Right atrium auricular region (tissue), 2 donors: Measurements from ENCODE around the gene NCAPG2. TPM values are rescaled to one million over a fixed set of nuclear protein-coding genes. Genes with fewer than 3 reads are reported as not detected.

ENCODE experiments used
- DNase-seq: peaks from one replicate; pipeline ENCODE4 v3.0.0-alpha.2; 2019; ENCODE audit warnings: low spot score
- H3K27ac ChIP-seq, 2 donors: fragments of 200-600 bp; sonication (generic); 1 replicate in 1 of 2; 2 replicates in 1 of 2; pipeline ENCODE4 v1.5.1; 2016 to 2019
- H3K27me3 ChIP-seq, 2 donors: fragments of 200-600 bp; sonication (generic); one replicate each; pipeline versions ENCODE4 v1.5.1 to v1.6.0; 2017 to 2019
- H3K36me3 ChIP-seq: fragments of 200-600 bp; sonication (generic); one replicate; pipeline ENCODE4 v1.5.1; 2016
- H3K4me1 ChIP-seq, 2 donors: fragments of 200-600 bp; sonication (generic); one replicate each; pipeline versions ENCODE4 v1.5.1 to v1.6.0; 2017 to 2019
- H3K4me3 ChIP-seq, 2 donors: fragments of 200-600 bp; sonication (generic); 1 replicate in 1 of 2; 2 replicates in 1 of 2; pipeline ENCODE4 v1.5.1; 2017 to 2019; ENCODE audit warnings: mild to moderate bottlenecking in 1 of 2, moderate library complexity in 1 of 2
- H3K9me3 ChIP-seq, 2 donors: fragments of 200-600 bp; sonication (generic); one replicate each; pipeline ENCODE4 v1.5.1; 2019
- CTCF ChIP-seq, 2 donors: fragments of 200-600 bp; sonication (generic); IDR thresholded peaks; one replicate each; pipeline ENCODE4 v1.5.1; 2019; ENCODE audit warnings: antibody characterized with exemption in 2 of 2
- total RNA-seq, 2 donors: library from RNA; depleted of rRNA; stranded (reverse); fragments of >200 nt; gene quantifications; one replicate each; pipeline ENCODE4 v1.1.0, GENCODE V29; 2016

Gene NCAPG2
- total RNA-seq, 2 donors from 2014 or later: 2.8 to 3.1 TPM

DNA sequence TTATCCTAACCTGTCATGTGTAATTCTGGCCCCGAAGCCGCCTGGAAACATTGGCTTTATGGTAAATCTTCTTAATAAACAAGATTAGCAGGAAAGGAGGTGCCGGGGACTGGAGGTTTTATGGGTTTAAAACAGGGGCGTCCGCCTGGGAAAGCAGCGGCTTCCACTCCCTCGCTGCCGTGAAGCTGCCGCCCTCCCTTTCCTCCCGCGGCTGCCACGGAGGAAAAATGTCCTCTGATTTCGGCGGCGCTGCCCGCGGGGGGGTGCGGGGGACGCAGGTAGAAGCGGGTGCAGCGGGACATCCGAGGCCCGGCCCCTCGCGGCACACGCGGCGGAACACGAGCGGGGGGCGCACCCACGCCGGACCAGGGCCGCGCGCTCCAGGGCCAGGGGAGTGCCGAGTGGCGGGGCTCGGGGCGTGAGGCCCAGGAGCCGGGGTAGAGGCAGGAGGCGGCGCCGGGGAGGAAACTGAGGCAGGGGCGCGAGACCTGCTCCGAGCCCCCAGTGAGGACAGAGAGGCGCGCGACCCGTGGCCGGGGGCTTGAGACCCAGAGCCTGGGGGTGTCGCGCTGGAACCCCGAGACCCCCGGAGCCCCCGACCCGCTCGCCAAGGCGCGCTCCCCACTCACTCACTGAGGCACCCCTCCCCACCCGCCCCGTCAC lies 118.0 kb downstream of the NCAPG2 start:
- TF ChIP-seq CTCF (IDR thresholded peaks at IDR 0.05): no peak

DNA sequence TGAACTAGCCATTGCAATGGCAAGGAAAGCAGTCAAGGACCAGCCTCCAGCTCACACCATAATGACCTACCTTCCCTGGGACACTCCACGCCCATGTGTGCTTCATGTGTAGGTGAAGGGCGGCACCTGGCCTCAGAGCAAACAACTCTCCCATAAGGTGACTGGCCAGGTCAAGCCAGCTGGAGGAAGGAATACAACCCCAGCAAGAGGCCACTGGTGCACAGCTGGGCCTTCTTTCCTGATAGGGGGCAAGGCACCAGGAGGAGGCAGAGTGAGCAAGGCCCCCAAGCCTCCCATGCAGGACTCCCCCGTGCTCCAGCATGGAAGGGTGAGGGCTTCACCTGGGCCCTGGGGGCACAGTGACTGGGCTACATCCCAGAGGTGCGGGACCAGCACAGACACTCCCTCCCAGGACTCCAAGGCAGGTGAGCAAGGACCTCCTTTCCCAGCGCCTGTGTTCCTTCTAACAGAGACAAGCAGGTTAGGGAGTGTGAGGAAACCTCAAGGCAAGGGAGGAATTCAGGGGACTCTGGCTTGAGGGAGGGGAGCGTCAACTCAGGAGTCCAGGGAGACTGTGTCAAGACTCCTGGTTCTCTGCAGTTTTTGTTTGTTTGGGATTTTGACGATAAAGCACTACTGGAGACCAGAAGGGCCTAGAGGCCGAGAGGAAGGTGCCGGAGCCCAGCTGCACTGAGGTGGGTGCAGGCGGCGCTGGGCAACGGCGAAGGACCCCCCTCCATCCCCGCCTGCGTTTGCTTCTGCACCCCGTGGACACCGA lies 118.7 kb downstream of the NCAPG2 start:
- H3K9me3 ChIP-seq: no peaks in the 10 kb centered on the region
- no peak overlapping the region for H3K27ac ChIP-seq
- peaks cover 0 to 11% of the 10 kb centered on the region in 2 donors for H3K27me3 ChIP-seq
- no peak for TF ChIP-seq CTCF (IDR thresholded peaks at IDR 0.05)
- no peak for DNase-seq
- H3K4me3 ChIP-seq: peak overlapping the region in 1 of 2 donors; percentile 51
- H3K4me1 ChIP-seq: peaks cover 0 to 25% of the 10 kb centered on the region in 2 donors
- H3K36me3 ChIP-seq: no peaks in the 10 kb centered on the region

More for the DNA sequence above, 118.0 kb downstream of the NCAPG2 start:
- Histone ChIP-seq H3K36me3 (no peaks in the 10 kb centered on the region), H3K4me3 (peak overlapping the region; percentile 12 to 51), H3K27me3 (peaks cover 0 to 11% of the 10 kb centered on the region in 2 donors), H3K9me3 (no peaks in the 10 kb centered on the region), H3K27ac (no peak overlapping the region), H3K4me1 (peaks cover 0 to 25% of the 10 kb centered on the region in 2 donors)
- DNase-seq: no peak

GRCh38 chr7:158584407-158584806 lies 120.2 kb downstream of the NCAPG2 start:
- Histone ChIP-seq H3K27me3 (peaks cover 0 to 11% of the 10 kb centered on the region in 2 donors), H3K36me3 (no peaks in the 10 kb centered on the region), H3K4me1 (peaks cover 0 to 25% of the 10 kb centered on the region in 2 donors), H3K9me3 (peaks cover 6 to 12% of the 10 kb centered on the region in 2 donors), H3K27ac (no peak overlapping the region), H3K4me3 (no peak overlapping the region)
- no peak for DNase-seq
- TF ChIP-seq CTCF (IDR thresholded peaks at IDR 0.05): no peak

DNA sequence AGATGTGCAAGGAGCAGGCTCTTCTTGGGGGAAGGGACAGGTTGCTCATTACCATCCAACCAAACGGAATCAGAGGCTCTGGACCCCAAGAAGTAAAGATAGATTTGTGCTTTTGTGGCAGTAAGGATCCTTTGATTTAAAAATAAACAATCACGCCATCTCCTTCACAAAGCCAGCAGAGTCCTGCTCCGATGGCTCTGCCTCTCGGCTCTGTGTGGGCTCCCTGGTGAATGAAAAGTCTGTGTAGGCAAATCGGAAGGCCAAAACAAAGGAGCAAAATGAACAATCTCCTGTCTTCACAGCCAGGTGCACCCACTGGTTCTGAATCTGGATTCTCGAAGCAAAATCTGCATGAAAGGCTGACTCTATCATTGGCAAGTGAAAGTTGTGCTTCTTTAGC lies 120.8 kb downstream of the NCAPG2 start:
- H3K9me3 ChIP-seq: peaks cover 7 to 18% of the 10 kb centered on the region in 2 donors
- H3K4me3 ChIP-seq: no peak overlapping the region
- no peak for DNase-seq
- no peak overlapping the region for H3K27ac ChIP-seq
- no peak for TF ChIP-seq CTCF (IDR thresholded peaks at IDR 0.05)
- peaks cover 0 to 25% of the 10 kb centered on the region in 2 donors for H3K4me1 ChIP-seq
- peaks cover 0 to 11% of the 10 kb centered on the region in 2 donors for H3K27me3 ChIP-seq
- no peaks in the 10 kb centered on the region for H3K36me3 ChIP-seq

- peaks cover 7 to 21% of the 10 kb centered on the region in 2 donors for H3K9me3 ChIP-seq
- DNase-seq: no peak
- H3K27me3 ChIP-seq: peaks cover 0 to 11% of the 10 kb centered on the region in 2 donors
- H3K27ac ChIP-seq: no peak overlapping the region
- no peak for TF ChIP-seq CTCF (IDR thresholded peaks at IDR 0.05)
- H3K4me3 ChIP-seq: no peak overlapping the region
- H3K4me1 ChIP-seq: peaks cover 0 to 22% of the 10 kb centered on the region in 2 donors
- H3K36me3 ChIP-seq: no peaks in the 10 kb centered on the region
Measured at GRCh38 chr7:158583143-158583542, 121.5 kb downstream of the NCAPG2 start.
